Measurements from ENCODE around the gene TERT. TPM values are rescaled to one million over a fixed set of nuclear protein-coding genes. Genes with fewer than 3 reads are reported as not detected.

TERT gene
- total RNA-seq, 1 experiment from 2014 or later = 2.3 TPM

GRCh38 chr5:1310118-1310517 lies 15.2 kb upstream of the TERT start:
- CTCF ChIA-PET = no interaction called here
- Mint-ChIP-seq H3K27ac (ENCODE audit: unreplicated experiment) (no peak overlapping the region), H3K27me3 (ENCODE audit: unreplicated experiment) (peaks cover 36% of the 10 kb centered on the region), H3K9me3 (ENCODE audit: low read depth, unreplicated experiment) (peaks cover 2% of the 10 kb centered on the region), H3K4me1 (ENCODE audit: low read depth, unreplicated experiment) (no peaks in the 10 kb centered on the region), H3K4me3 (ENCODE audit: low read depth, unreplicated experiment) (no peak overlapping the region), H3K36me3 (ENCODE audit: insufficient read depth, unreplicated experiment) (no peaks in the 10 kb centered on the region)
- no TSS peak for BruUV-seq (replicated peaks)
- DNase-seq = no peak
- intact Hi-C loops (cut with micrococcal nuclease; ENCODE audit: unreplicated experiment) = no loop called here
- no peak for TF ChIP-seq CTCF (IDR thresholded peaks at IDR 0.05; ENCODE audit: unreplicated experiment)

- DNase-seq = no peak
- intact Hi-C loops (cut with micrococcal nuclease; ENCODE audit: unreplicated experiment) = no loop called here
- peaks cover 57% of the 10 kb centered on the region for H3K27me3 Mint-ChIP-seq (ENCODE audit: unreplicated experiment)
- H3K36me3 Mint-ChIP-seq (ENCODE audit: insufficient read depth, unreplicated experiment) = no peaks in the 10 kb centered on the region
- BruUV-seq (replicated peaks) = no TSS peak
- CTCF ChIA-PET = no interaction called here
- TF ChIP-seq CTCF (IDR thresholded peaks at IDR 0.05; ENCODE audit: unreplicated experiment) = no peak
- no peak overlapping the region for H3K4me3 Mint-ChIP-seq (ENCODE audit: low read depth, unreplicated experiment)
- no peaks in the 10 kb centered on the region for H3K4me1 Mint-ChIP-seq (ENCODE audit: low read depth, unreplicated experiment)
- H3K27ac Mint-ChIP-seq (ENCODE audit: unreplicated experiment) = no peak overlapping the region
- H3K9me3 Mint-ChIP-seq (ENCODE audit: low read depth, unreplicated experiment) = no peaks in the 10 kb centered on the region
Measured at GRCh38 chr5:1304033-1304432, 9.2 kb upstream of the TERT start.

GRCh38 chr5:1302258-1302657 lies 7.4 kb upstream of the TERT start:
- H3K4me3 Mint-ChIP-seq (ENCODE audit: low read depth, unreplicated experiment) = no peak overlapping the region
- H3K27ac Mint-ChIP-seq (ENCODE audit: unreplicated experiment) = no peak overlapping the region
- no peak for DNase-seq
- peaks cover 56% of the 10 kb centered on the region for H3K27me3 Mint-ChIP-seq (ENCODE audit: unreplicated experiment)
- no peaks in the 10 kb centered on the region for H3K36me3 Mint-ChIP-seq (ENCODE audit: insufficient read depth, unreplicated experiment)
- no TSS peak for BruUV-seq (replicated peaks)
- CTCF ChIA-PET = no interaction called here
- no peaks in the 10 kb centered on the region for H3K4me1 Mint-ChIP-seq (ENCODE audit: low read depth, unreplicated experiment)
- no peaks in the 10 kb centered on the region for H3K9me3 Mint-ChIP-seq (ENCODE audit: low read depth, unreplicated experiment)
- intact Hi-C loops (cut with micrococcal nuclease; ENCODE audit: unreplicated experiment) = no loop called here
- TF ChIP-seq CTCF (IDR thresholded peaks at IDR 0.05; ENCODE audit: unreplicated experiment) = no peak

- Mint-ChIP-seq H3K9me3 (ENCODE audit: low read depth, unreplicated experiment) (no peaks in the 10 kb centered on the region), H3K27me3 (ENCODE audit: unreplicated experiment) (peaks cover 64% of the 10 kb centered on the region), H3K27ac (ENCODE audit: unreplicated experiment) (no peak overlapping the region), H3K4me1 (ENCODE audit: low read depth, unreplicated experiment) (no peaks in the 10 kb centered on the region), H3K4me3 (ENCODE audit: low read depth, unreplicated experiment) (no peak overlapping the region), H3K36me3 (ENCODE audit: insufficient read depth, unreplicated experiment) (no peaks in the 10 kb centered on the region)
- DNase-seq = no peak
- BruUV-seq (replicated peaks) = no TSS peak
- no peak for TF ChIP-seq CTCF (IDR thresholded peaks at IDR 0.05; ENCODE audit: unreplicated experiment)
- intact Hi-C loops (cut with micrococcal nuclease; ENCODE audit: unreplicated experiment) = no loop called here
- CTCF ChIA-PET = no interaction called here
Measured at GRCh38 chr5:1300581-1301083, 5.8 kb upstream of the TERT start.
